GM12865 (cell line): ENCODE results near the gene FAM162B.
A peak's percentile ranks its signal among the peaks of the same experiment; 100 is the strongest.
"Not testable (repeated sequence)": the region's sequence is repeated elsewhere in the genome, so short reads cannot be mapped to it uniquely, and the experiment has no call there.

Source experiments
- DNase-seq: peaks from one replicate; pipeline ENCODE4 v3.0.0; 2010; ENCODE audit warnings: low read depth
- H3K4me3 ChIP-seq: 2 replicates; pipeline ENCODE4 v1.5.1; 2011; ENCODE audit warnings: mild to moderate bottlenecking, low read depth, low read length, control low read depth
- TF ChIP-seq, protein P1 (sequence below): IDR thresholded peaks from 2 replicates; pipeline ENCODE4 v1.5.1; 2011; ENCODE audit warnings: low read length, control low read depth, low read depth, inconsistent platforms; ENCODE audit not compliant: insufficient read depth; ENCODE audit errors: missing control alignments

Gene FAM162B

DNA sequence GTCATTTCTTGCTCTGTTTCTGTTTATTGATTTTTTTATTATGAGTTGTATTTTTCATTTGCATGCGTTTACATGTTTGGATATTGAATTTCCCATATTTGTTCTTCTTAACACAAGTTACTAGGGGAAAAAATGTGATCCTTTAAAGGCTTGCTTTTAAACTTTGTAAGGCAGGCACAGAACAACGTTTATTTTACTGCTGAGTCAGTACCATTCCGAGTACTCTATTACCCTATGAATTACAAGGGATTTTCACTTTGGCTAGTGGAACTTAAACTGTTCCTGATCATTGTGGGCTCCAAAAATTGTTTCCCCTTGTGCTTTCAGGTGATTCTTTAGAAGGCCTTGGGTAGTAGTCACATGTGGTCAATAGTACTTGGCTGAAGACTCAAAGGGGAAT, 28.5 kb downstream of the FAM162B start:
- no peak overlapping the region for H3K4me3 ChIP-seq
- DNase-seq: no peak
- TF ChIP-seq, protein P1, sequence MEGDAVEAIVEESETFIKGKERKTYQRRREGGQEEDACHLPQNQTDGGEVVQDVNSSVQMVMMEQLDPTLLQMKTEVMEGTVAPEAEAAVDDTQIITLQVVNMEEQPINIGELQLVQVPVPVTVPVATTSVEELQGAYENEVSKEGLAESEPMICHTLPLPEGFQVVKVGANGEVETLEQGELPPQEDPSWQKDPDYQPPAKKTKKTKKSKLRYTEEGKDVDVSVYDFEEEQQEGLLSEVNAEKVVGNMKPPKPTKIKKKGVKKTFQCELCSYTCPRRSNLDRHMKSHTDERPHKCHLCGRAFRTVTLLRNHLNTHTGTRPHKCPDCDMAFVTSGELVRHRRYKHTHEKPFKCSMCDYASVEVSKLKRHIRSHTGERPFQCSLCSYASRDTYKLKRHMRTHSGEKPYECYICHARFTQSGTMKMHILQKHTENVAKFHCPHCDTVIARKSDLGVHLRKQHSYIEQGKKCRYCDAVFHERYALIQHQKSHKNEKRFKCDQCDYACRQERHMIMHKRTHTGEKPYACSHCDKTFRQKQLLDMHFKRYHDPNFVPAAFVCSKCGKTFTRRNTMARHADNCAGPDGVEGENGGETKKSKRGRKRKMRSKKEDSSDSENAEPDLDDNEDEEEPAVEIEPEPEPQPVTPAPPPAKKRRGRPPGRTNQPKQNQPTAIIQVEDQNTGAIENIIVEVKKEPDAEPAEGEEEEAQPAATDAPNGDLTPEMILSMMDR: no peak

DNA sequence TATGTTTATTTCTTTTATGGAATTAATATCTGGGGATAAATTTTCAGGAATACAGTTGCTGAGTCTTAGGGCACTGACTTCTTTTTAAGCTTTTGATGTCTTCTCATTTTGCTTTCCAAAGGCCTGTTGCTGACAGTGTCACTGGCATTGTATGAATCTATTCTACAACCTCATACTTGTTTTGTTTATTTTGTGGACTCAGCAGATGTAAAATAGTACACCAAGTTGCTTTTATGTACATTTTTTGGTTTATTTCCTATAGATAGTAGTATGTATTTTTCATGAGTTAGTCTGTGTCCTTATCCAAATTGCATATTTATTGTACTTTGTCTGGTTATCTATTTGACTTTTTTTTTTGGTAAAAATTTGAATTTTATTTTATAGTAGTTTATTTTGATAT, 35.0 kb downstream of the FAM162B start:
- H3K4me3 ChIP-seq: no peak overlapping the region
- no peak for DNase-seq
- TF ChIP-seq, protein P1: no peak

DNA sequence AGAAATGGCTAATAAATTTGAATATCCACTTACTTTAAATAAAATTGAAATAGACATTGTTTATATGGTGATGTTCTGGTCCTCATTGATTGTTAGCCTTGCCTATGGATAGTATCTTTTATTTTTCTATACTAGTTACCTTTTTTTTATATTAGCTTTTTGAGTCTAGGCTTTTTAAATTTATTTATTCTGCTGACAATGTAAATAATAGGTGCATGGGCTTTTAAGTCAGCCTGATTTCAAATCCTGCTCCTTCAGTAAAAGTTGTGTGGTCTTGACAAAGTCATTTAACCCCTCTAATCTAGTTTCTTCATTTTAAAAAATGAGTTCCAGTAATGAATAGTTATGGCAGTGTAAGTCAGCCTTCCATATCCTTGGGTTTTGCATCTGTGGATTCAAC, 38.6 kb downstream of the FAM162B start:
- no peak for DNase-seq
- no peak overlapping the region for H3K4me3 ChIP-seq
- TF ChIP-seq, protein P1: no peak

DNA sequence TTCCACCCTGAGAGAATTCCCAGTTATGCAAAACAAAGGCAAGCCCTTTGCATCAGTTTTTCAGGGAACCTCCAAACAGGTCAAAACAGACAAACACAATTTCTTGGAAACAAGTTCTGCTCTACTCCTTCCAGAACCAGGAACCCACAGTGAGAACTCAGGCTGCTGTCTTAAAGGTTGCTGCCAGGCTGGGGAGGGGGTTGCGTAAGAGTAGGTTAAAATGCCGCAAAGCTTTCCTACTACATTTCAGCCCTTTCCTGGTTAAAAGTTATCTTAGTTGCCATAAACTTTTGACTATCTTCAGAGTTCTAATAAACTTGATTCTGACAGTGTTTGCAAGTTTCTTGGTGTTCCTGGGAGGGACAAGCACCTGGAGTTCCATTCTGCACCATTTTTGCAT, 50.8 kb downstream of the FAM162B start:
- no peak for DNase-seq
- TF ChIP-seq, protein P1: no peak

DNA sequence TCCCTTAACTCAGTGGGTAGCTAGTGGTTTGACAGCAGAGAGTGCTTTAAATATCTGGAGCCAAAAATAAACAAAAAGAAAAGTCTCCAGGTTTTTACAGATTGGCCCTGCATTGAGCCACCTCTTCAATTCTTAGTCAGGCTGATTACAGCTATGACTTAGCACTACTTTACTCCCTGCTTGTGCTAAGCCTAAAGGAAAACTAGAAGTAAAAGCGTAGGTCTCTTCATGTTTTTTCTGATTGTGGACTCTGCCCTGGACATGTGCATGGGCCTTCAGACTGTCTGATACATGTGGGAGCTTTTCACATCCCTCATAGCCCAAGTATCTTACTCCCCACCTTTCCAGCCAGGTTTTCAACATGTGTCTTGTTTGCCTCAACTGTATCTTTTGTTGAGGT, 51.2 kb downstream of the FAM162B start:
- no peak overlapping the region for H3K4me3 ChIP-seq
- TF ChIP-seq, protein P1: no peak
- peak; percentile 8 for DNase-seq

More for the DNA sequence above, 50.8 kb downstream of the FAM162B start:
- no peak overlapping the region for H3K4me3 ChIP-seq

DNA sequence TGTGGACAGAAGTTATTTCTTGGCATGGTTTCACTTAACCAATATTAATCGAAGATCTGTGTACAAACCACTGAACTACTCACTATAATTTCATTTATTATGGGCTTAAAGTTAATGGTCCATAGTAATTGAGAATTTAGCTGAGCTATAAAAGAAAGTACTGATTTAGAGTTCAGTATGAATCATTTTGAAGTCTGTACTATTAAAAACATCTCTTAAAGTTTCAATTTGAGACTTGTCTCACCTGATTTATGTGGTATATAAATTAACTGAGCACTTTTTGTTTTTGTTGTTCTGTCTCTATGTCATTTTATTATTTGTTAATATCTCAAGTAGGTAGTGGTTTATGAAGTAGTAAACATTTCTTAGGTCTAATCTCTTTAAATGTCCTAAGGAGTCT, 59.6 kb downstream of the FAM162B start:
- no peak for DNase-seq
- TF ChIP-seq, protein P1: no peak
- no peak overlapping the region for H3K4me3 ChIP-seq

DNA sequence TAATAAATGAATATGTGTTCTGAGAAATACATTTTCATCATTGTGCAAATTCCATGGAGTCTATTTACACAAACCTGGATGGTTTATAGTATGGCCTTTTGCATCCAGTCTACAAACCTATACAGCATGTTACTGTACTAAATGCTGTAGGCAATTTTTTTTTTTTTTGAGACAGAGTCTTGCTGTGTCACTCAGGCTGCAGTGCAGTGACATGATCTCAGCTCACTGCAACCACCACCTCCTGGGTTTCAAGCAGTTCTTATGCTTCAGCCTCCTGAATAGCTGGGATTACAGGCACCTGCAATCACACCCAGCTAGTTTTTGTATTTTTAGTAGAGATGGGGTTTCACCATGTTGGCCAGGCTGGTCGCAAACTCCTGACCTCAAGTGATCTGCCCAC, 61.6 kb downstream of the FAM162B start:
- DNase-seq: not testable (repeated sequence)

More for the DNA sequence above, 61.6 kb downstream of the FAM162B start:
- H3K4me3 ChIP-seq: not testable (repeated sequence)
